Gastrocnemius medialis (tissue), 4 donors: ENCODE results near the gene PLXDC2. TPM values are rescaled to one million over a fixed set of nuclear protein-coding genes. Genes with fewer than 3 reads are reported as not detected.

Experiments
- ATAC-seq, 2 donors: fragments of 150-250 bp; one replicate each; pipeline ENCODE4 v1.9.1; 2016
- DNase-seq, 2 donors: peaks; one replicate each; pipeline ENCODE4 v3.0.0-alpha.2; 2019
- H3K27ac ChIP-seq, 4 donors: fragments of 200-600 bp; sonication (generic); 1 replicate in 1 of 4; 2 replicates in 3 of 4; pipeline ENCODE4 v1.5.1; 2016 to 2018; ENCODE audit warnings: mild to moderate bottlenecking in 2 of 4, moderate library complexity in 1 of 4
- H3K27me3 ChIP-seq, 3 donors: fragments of 200-600 bp; sonication (generic) in 2 of 3; 1 replicate in 1 of 3; 2 replicates in 2 of 3; pipeline versions ENCODE4 v1.5.1 to v1.6.0; 2016 to 2019; ENCODE audit warnings: mild to moderate bottlenecking in 1 of 3, moderate library complexity in 1 of 3
- H3K36me3 ChIP-seq, 2 donors: fragments of 200-600 bp; sonication (generic) in 1 of 2; one replicate each; pipeline ENCODE4 v1.5.1; 2017 to 2018
- H3K4me1 ChIP-seq, 2 donors: fragments of 200-600 bp; sonication (generic) in 1 of 2; one replicate each; pipeline ENCODE4 v1.5.1; 2016 to 2017; ENCODE audit warnings: mild to moderate bottlenecking in 2 of 2
- H3K4me3 ChIP-seq, 4 donors: fragments of 200-600 bp; sonication (generic) in 3 of 4; 1 replicate in 1 of 4; 2 replicates in 3 of 4; pipeline ENCODE4 v1.5.1; 2016 to 2019; ENCODE audit warnings: mild to moderate bottlenecking in 2 of 4
- H3K9me3 ChIP-seq, 3 donors: fragments of 200-600 bp; sonication (generic) in 2 of 3; 1 replicate in 1 of 3; 2 replicates in 2 of 3; pipeline ENCODE4 v1.5.1; 2016 to 2019
- POLR2A ChIP-seq, 2 donors: fragments of 450-650 bp; IDR thresholded peaks; one replicate each; pipeline ENCODE4 v1.6.1; 2017; ENCODE audit warnings: antibody characterized with exemption in 2 of 2, mild to moderate bottlenecking in 2 of 2, moderate library complexity in 2 of 2
- in situ Hi-C, 4 donors: fragments of 200-750 bp; cut with MboI; loops; one replicate each; pipeline versions ENCODE4 v1.15.0 to v1.8.0; 2017; ENCODE audit warnings: low sequenced_read_pairs in 4 of 4
- intact Hi-C: fragments of 100-400 bp; cut with DNase I; formaldehyde crosslinking; loops from one replicate; pipeline ENCODE4 v1.15.1; 2023; ENCODE audit warnings: low total_unique reads
- total RNA-seq, 4 donors: library from RNA; depleted of rRNA; stranded (reverse); fragments of >200 nt; gene quantifications; one replicate each; pipeline versions ENCODE4 v1.1.0 to v1.2.3, GENCODE V29; 2016
- TF ChIP-seq, protein P1 (sequence below), 5 experiments: fragments of 450-650 bp in 3 of 5; fragments of 200-600 bp in 2 of 5; sonication (generic) in 2 of 5; IDR thresholded peaks in 4 of 5; conservative IDR thresholded peaks in 1 of 5; 1 replicate in 4 of 5; 2 replicates in 1 of 5; pipeline ENCODE4 v1.5.1; 2016 to 2019; ENCODE audit warnings: antibody characterized with exemption in 5 of 5, mild to moderate bottlenecking in 3 of 5, moderate library complexity in 3 of 5

Gene PLXDC2
- total RNA-seq, 4 donors from 2014 or later = 13.9 to 19.6 (median 15.0) TPM

DNA sequence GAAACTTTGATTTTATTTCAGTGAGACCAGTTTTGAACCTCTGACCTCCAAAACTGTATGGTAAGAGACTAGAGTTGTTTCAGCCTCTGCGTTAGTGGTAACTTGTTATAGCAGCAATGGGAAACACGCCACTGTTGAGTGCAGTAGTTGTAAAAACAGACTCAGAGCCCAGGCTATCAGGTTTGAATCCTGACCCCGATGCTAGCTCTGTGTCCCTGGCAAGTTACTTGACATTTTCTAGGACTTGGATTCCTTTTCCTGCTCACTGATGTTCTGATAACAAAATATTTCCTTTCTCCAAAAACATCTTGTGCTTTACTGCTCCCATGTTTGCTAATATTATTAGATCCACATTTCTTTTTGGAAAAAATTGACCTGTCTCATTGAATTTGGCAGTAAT is 131.0 kb downstream of the PLXDC2 start:
- TF ChIP-seq, protein P1, sequence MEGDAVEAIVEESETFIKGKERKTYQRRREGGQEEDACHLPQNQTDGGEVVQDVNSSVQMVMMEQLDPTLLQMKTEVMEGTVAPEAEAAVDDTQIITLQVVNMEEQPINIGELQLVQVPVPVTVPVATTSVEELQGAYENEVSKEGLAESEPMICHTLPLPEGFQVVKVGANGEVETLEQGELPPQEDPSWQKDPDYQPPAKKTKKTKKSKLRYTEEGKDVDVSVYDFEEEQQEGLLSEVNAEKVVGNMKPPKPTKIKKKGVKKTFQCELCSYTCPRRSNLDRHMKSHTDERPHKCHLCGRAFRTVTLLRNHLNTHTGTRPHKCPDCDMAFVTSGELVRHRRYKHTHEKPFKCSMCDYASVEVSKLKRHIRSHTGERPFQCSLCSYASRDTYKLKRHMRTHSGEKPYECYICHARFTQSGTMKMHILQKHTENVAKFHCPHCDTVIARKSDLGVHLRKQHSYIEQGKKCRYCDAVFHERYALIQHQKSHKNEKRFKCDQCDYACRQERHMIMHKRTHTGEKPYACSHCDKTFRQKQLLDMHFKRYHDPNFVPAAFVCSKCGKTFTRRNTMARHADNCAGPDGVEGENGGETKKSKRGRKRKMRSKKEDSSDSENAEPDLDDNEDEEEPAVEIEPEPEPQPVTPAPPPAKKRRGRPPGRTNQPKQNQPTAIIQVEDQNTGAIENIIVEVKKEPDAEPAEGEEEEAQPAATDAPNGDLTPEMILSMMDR (IDR thresholded peaks at IDR 0.05 in 4 of 5, conservative IDR thresholded peaks at IDR 0.05 in 1 of 5) = no peak
- TF ChIP-seq POLR2A (IDR thresholded peaks at IDR 0.05) = no peak
- peak overlapping the region; percentile 47 to 70 (median 53) for H3K27ac ChIP-seq

DNA sequence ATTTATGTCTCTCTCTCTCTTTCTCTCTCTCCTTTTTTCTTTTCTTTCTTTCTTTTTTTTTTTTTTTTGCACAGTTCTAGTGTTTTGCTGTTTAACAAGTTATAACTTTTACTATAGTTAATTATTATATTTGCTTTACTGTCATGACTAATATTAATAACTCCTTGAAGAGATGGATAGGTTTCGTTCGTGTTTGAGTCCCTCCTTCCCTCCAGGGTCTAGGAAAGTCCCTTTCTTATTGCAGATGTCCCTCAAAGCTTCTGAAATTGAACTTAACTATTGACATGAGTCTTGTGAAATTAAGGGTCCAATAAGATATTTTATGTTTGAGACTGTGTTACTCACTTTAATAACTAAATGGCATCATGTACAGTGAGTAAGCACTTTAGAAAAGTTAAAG is 131.4 kb downstream of the PLXDC2 start:
- no peak for ATAC-seq
- H3K9me3 ChIP-seq = no peaks in the 10 kb centered on the region
- no peaks in the 10 kb centered on the region for H3K27me3 ChIP-seq
- in situ Hi-C loops = no loop called here
- H3K4me3 ChIP-seq = no peak overlapping the region
- DNase-seq = no peak
- TF ChIP-seq, protein P1 (IDR thresholded peaks at IDR 0.05 in 4 of 5, conservative IDR thresholded peaks at IDR 0.05 in 1 of 5) = no peak
- intact Hi-C loops = no loop called here
- H3K4me1 ChIP-seq = peaks cover 26 to 41% of the 10 kb centered on the region in 2 donors
- H3K36me3 ChIP-seq = no peaks in the 10 kb centered on the region
- peak overlapping the region; percentile 46 to 70 (median 53) for H3K27ac ChIP-seq

More for the DNA sequence above, 131.0 kb downstream of the PLXDC2 start:
- peaks cover 26 to 38% of the 10 kb centered on the region in 2 donors for H3K4me1 ChIP-seq
- no peak for DNase-seq
- in situ Hi-C loops = no loop called here
- H3K9me3 ChIP-seq = no peaks in the 10 kb centered on the region
- peak; percentile 51 to 62 for ATAC-seq
- H3K4me3 ChIP-seq = no peak overlapping the region
- intact Hi-C loops = no loop called here
- H3K27me3 ChIP-seq = no peaks in the 10 kb centered on the region
- no peaks in the 10 kb centered on the region for H3K36me3 ChIP-seq

DNA sequence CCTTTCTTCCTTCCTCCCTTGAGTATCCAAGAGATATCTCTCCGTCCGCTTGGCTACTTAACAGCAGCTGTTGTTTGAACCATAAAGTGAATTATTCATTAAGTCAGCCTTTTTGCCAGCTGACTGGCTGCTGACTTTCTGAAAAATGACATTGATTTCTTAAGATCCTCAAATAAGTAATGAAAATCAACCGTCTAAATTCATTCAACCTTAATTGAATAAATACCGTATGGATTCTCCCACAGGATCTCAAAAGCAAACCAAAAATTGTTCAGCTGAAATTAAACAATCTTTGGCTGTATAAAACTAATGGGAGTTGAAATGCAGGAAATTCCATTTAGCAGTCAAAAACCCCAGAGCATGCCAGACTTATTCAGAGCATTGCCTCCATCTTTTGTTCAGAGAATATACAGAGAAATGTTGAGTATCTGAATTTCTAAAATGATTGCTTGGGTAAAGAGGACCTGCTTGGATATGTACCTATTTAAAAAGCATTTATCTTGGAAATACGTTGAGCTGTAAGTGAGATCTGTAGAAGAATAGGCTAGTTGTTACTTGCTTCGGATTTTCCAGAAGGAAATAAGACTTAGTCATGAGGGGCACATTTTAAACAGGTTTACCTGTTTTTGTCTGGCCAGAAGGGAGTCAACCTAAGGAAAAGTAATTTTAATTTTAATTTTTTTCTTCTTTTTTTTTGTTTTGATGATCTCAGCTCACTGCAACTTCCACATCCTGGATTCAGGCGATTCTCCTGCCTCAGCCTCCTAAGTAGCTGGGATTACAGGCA is 136.2 kb downstream of the PLXDC2 start:
- H3K4me1 ChIP-seq = peaks cover 4 to 15% of the 10 kb centered on the region in 2 donors
- no peaks in the 10 kb centered on the region for H3K9me3 ChIP-seq
- no peak overlapping the region for H3K4me3 ChIP-seq
- TF ChIP-seq, protein P1 (IDR thresholded peaks at IDR 0.05 in 4 of 5, conservative IDR thresholded peaks at IDR 0.05 in 1 of 5) = no peak
- no peak for TF ChIP-seq POLR2A (IDR thresholded peaks at IDR 0.05)
- H3K27ac ChIP-seq = peak overlapping the region in 3 of 4 donors; percentile 7 to 21 (median 15)
- intact Hi-C loops = no loop called here
- no peaks in the 10 kb centered on the region for H3K36me3 ChIP-seq
- DNase-seq (no peak), ATAC-seq (no peak)
- in situ Hi-C loops = no loop called here
- no peaks in the 10 kb centered on the region for H3K27me3 ChIP-seq

DNA sequence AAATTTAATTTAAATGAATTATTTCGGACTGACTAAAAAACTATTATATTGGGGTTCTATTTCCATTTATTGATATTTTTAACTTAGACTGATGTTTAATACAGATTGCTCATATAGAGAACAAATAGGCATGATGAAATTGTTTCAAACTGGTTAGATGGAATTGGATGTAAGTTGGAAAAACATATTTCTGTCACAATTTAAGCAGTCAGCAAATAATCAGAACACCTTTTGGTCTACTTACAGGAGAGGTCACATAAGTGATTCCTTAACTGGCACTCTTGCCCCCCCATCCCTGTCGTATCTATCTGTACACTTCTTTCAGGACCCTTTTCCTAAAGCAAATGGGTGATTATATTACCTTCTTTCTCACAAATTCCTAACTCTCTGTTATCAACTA is 138.4 kb downstream of the PLXDC2 start:
- no peak overlapping the region for H3K4me3 ChIP-seq
- no peaks in the 10 kb centered on the region for H3K9me3 ChIP-seq
- no peak overlapping the region for H3K27ac ChIP-seq
- H3K36me3 ChIP-seq = no peaks in the 10 kb centered on the region
- no peak for ATAC-seq
- no peak for DNase-seq
- intact Hi-C loops = no loop called here
- peaks cover 0 to 3% of the 10 kb centered on the region in 2 donors for H3K4me1 ChIP-seq
- TF ChIP-seq POLR2A (IDR thresholded peaks at IDR 0.05) = no peak
- TF ChIP-seq, protein P1 (IDR thresholded peaks at IDR 0.05 in 4 of 5, conservative IDR thresholded peaks at IDR 0.05 in 1 of 5) = no peak
- in situ Hi-C loops = no loop called here
- H3K27me3 ChIP-seq = no peaks in the 10 kb centered on the region
